Tibial nerve (tissue), 4 donors: ENCODE results near the gene ZNG1B.
"Not testable (repeated sequence)": the region's sequence is repeated elsewhere in the genome, so short reads cannot be mapped to it uniquely, and the experiment has no call there.

ENCODE experiments used
- CTCF ChIP-seq, 5 experiments: fragments of 200-600 bp in 3 of 5; fragments of 450-650 bp in 2 of 5; sonication (generic) in 3 of 5; IDR thresholded peaks; one replicate each; pipeline ENCODE4 v1.5.1; 2016 to 2019; ENCODE audit warnings: antibody characterized with exemption in 5 of 5, mild to moderate bottlenecking in 3 of 5, moderate library complexity in 2 of 5
- EP300 ChIP-seq, 2 donors: sonication (generic); formaldehyde crosslinking; IDR thresholded peaks; one replicate each; pipeline ENCODE4 v1.6.1; 2017; ENCODE audit warnings: antibody characterized with exemption in 2 of 2, mild to moderate bottlenecking in 1 of 2
- POLR2A ChIP-seq, 2 donors: fragments of 450-650 bp; IDR thresholded peaks; one replicate each; pipeline ENCODE4 v1.6.1; 2017; ENCODE audit warnings: antibody characterized with exemption in 2 of 2, mild to moderate bottlenecking in 2 of 2, moderate library complexity in 2 of 2

DNA sequence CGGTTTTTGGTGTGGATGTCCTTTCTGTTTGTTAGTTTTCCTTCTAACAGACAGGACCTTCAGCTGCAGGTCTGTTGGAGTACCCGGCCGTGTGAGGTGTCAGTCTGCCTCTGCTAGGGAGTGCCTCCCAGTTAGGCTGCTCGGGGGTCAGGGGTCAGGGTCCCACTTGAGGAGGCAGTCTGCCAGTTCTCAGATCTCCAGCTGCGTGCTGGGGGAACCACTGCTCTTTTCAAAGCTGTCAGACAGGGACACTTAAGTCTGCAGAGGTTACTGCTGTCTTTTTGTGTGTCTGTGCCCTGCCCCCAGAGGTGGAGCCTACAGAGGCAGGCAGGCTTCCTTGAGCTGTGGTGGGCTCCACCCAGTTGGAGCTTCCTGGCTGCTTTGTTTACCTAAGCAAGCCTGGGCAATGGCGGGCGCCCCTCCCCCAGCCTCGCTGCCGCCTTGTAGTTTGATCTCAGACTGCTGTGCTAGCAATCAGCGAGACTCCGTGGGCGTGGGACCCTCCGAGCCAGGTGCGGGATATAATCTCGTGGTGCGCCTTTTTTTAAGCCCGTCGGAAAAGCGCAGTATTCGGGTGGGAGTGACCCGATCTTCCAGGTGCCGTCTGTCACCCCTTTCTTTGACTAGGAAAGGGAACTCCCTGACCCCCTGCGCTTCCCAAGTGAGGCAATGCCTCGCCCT, 39.3 kb downstream of the ZNG1B start:
- not testable (repeated sequence) for TF ChIP-seq EP300, CTCF, POLR2A (IDR thresholded peaks at IDR 0.05)
